ENCODE results near the gene MED26.

DNA sequence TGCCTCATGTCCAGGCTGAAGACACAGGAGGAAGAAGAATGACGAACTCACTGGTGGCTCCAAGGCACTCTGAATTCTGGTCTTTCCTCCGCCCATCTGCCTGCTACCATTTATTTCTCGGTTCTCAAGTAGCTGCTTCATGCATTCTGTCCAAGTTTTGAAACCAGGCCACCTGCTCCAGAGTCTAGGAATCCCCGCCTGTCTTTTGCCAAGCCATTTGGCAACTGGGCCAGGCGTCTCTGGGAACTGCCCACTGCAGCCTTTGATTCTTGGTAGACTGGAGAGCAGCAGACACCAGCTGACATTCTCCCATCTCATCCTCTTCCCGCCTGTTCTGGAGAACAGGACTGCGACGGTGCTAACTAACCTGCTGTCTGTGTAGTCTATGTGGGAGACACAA, 66.6 kb downstream of the MED26 start:
- TF ChIP-seq EZH2 (IDR thresholded peaks at IDR 0.05; ENCODE audit: insufficient read depth, poor library complexity, severe bottlenecking) (no peak), EZH2phosphoT487 (IDR thresholded peaks at IDR 0.05; ENCODE audit: insufficient read depth, low read depth) (no peak)

All from GM23248 (cell line).